Measurements from ENCODE around the gene ACBD6.

Gene ACBD6

DNA sequence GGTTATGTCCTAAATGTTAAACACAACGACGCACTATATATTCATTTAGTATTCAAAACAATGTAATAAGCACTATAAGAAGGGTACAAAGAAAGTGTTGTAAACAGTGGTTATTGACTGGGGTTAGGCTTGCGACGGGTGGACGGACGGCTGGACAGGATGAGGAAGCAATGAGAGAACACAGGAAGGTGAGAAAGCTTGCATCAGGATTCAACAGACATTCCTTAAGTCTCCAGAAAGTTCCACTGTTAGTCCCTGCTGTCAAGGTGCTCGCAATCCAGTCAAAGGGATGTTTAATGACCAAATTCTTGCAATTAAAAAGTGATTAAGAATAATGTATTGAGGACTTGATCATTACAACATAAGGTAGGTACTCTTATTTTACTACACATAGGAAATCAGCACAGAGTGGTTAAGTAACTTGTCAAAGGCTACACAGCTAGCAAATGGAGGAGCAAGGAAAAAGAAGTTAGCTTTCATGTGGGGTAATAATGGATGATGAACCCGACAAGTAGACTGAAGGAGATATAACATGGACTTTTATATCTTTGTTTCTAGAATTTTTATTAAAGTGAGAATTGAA lies 994 bp upstream of the ACBD6 start:
- TF ChIP-seq, protein P1, sequence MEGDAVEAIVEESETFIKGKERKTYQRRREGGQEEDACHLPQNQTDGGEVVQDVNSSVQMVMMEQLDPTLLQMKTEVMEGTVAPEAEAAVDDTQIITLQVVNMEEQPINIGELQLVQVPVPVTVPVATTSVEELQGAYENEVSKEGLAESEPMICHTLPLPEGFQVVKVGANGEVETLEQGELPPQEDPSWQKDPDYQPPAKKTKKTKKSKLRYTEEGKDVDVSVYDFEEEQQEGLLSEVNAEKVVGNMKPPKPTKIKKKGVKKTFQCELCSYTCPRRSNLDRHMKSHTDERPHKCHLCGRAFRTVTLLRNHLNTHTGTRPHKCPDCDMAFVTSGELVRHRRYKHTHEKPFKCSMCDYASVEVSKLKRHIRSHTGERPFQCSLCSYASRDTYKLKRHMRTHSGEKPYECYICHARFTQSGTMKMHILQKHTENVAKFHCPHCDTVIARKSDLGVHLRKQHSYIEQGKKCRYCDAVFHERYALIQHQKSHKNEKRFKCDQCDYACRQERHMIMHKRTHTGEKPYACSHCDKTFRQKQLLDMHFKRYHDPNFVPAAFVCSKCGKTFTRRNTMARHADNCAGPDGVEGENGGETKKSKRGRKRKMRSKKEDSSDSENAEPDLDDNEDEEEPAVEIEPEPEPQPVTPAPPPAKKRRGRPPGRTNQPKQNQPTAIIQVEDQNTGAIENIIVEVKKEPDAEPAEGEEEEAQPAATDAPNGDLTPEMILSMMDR (IDR thresholded peaks at IDR 0.05; ENCODE audit: borderline replicate concordance, insufficient read depth, low read depth, low read length): no peak
- peak overlapping the region; percentile 96 for H3K4me3 ChIP-seq (ENCODE audit: low read depth, low read length)

DNA sequence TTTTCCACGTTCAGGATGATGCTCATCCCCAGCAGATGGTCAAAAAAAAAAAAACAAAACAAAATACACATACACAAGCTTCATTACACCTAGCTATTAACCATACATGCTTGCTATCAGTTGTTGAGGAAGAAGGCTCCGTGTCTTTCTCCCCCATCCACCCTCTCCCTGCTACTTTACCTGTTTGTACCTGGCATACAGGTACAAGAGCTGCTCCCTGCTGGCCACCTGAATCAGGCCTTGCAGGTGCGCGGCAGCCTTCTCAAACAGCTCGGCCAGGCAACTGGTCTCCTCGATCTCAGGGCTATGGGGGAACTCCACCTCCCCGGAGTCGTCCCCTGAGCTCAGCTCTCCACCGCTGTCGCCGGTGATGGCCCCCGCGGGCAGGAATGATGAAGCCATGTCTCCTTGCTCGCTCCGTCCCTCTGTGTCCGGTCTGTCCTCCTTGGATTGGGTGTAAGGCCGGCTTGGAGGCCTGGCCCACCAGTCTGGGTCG lies 464 bp downstream of the ACBD6 start:
- peak overlapping the region; percentile 96 for H3K4me3 ChIP-seq (ENCODE audit: low read depth, low read length)
- TF ChIP-seq, protein P1 (IDR thresholded peaks at IDR 0.05; ENCODE audit: borderline replicate concordance, insufficient read depth, low read depth, low read length): no peak

DNA sequence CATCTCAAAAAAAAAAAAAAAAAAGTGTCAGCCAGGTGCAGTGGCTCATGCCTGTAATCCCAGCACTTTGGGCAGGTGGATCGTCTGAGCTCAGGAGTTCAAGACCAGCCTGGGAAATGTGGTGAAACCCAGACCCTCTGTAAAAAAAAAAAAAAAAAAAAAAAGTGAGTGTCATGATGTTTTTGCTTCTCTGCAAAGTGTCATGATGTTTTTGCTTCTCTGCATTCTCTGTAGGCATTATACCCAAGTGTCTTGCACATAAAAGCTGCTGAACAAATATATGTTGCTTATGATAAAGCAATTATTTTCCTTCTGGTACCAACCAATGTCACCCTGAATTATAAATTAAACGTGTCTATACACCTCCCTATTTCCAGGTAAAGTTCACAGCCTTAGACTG lies 1.7 kb downstream of the ACBD6 start:
- TF ChIP-seq, protein P1 (IDR thresholded peaks at IDR 0.05; ENCODE audit: borderline replicate concordance, insufficient read depth, low read depth, low read length): no peak
- H3K4me3 ChIP-seq (ENCODE audit: low read depth, low read length): no peak overlapping the region

DNA sequence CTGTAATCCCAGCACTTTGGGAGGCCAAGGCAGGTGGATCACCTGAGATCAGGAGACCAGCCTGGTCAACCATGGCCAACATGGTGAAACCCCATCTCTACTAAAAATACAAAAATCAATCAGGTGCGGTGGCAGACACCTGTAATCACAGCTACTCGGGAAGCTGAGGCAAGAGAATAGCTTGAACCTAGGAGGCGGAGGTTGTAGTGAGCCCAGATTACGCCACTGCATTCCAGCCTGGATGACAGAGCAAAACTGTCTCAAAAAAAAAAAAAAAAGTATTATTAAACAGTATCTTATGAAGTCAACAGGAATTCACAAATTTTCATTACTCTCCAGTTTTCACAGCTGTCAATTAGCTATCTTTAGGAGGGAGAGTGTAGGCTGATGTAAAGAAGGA lies 3.8 kb downstream of the ACBD6 start:
- H3K4me3 ChIP-seq (ENCODE audit: low read depth, low read length): no peak overlapping the region
- TF ChIP-seq, protein P1 (IDR thresholded peaks at IDR 0.05; ENCODE audit: borderline replicate concordance, insufficient read depth, low read depth, low read length): no peak

DNA sequence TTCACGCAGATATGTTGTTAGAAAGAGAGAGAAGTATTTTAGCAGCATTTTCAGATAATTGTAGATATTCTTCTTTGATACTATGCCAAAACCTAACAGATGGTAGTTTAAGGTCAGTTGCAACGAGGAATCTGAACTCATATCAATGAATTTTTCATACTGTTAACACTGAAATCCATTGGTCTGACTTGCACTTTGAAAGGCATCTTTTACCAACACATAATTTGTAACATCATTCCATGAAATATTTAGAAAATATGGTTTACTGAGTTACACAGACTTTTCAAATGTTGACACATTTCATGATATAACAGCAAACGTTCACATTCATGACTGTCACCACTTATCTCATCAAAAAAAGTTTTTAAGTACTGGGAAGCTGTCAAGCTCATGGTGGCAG lies 4.6 kb downstream of the ACBD6 start:
- no peak overlapping the region for H3K4me3 ChIP-seq (ENCODE audit: low read depth, low read length)
- TF ChIP-seq, protein P1 (IDR thresholded peaks at IDR 0.05; ENCODE audit: borderline replicate concordance, insufficient read depth, low read depth, low read length): no peak

DNA sequence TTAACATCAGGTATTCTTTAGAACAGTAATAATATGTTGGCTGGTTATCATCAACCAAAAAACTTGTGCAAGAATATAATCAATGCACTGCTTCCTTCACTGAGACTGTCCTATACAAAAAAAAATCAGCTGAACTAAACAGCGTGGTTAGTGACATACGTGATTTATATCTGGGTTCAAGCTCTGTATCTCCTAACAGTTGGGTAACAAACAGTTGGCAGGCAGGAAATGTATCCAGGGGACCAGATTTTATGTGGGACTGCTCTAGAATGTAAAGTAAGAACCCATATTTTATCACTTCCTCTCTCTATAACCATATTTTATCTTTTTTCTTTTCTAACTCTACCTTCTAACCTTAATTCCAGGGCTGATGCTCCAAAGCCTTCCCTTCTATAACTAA lies 8.0 kb downstream of the ACBD6 start:
- TF ChIP-seq, protein P1 (IDR thresholded peaks at IDR 0.05; ENCODE audit: borderline replicate concordance, insufficient read depth, low read depth, low read length): no peak
- H3K4me3 ChIP-seq (ENCODE audit: low read depth, low read length): no peak overlapping the region

DNA sequence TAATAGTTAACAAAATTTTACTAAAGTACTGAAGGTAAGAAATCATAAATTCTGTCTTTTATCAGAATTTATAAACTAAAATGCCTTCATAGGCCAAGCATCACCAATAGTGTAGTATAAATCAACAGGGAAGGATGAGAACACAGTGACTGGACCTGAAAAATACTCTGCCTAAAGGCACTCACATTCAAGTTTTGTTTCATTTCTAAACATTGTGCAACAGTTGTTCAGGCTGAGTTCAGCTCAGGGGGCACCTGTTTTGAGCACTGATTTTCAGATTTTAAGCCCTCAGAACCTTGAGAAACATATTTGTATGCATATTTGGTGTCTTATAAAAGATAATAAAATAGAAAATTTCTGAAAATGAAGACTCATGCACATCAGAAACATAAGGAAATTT lies 12.4 kb downstream of the ACBD6 start:
- TF ChIP-seq, protein P1 (IDR thresholded peaks at IDR 0.05; ENCODE audit: borderline replicate concordance, insufficient read depth, low read depth, low read length): no peak

More for the DNA sequence above, 12.4 kb downstream of the ACBD6 start:
- H3K4me3 ChIP-seq (ENCODE audit: low read depth, low read length): no peak overlapping the region
